H1 (cell line): Measurements from ENCODE around the gene GALNT17. TPM values are rescaled to one million over a fixed set of nuclear protein-coding genes. Genes with fewer than 3 reads are reported as not detected.

Experiments
- CTCF ChIA-PET: fragments of 300-600 bp; sonication (Branson Sonifier 250); formaldehyde crosslinking; loops from one replicate; lab custom pipeline; 2021; ENCODE audit not compliant: partially characterized antibody; lab: Charles Lee
- POLR2A ChIA-PET: fragments of 300-600 bp; sonication (Branson Sonifier 250); formaldehyde crosslinking; loops from one replicate; lab custom pipeline; 2021; ENCODE audit warnings: inconsistent platforms; ENCODE audit not compliant: partially characterized antibody; lab: Charles Lee
- DNase-seq, 2 experiments: peaks; one replicate each; pipeline versions ENCODE4 v3.0.0 to v3.0.0-alpha.2; 2010 to 2022; ENCODE audit warnings: low spot score in 2 of 2, low read depth in 1 of 2, mixed read lengths in 1 of 2
- FAIRE-seq: peaks from 2 replicates; lab custom pipeline; 2011; peaks lifted over from hg19 to GRCh38; lab: Jason Lieb, UNC
- H2AFZ ChIP-seq: 2 replicates; pipeline ENCODE4 v1.8.1; 2012; ENCODE audit warnings: low read length, inconsistent platforms
- H2AK5ac ChIP-seq: 2 replicates; pipeline ENCODE4 v1.6.1; 2013; ENCODE audit warnings: low read depth, low read length
- H2BK120ac ChIP-seq: replicated peaks from 2 replicates; pipeline ENCODE3; 2013; ENCODE audit warnings: low read depth, low read length, inconsistent platforms
- H2BK12ac ChIP-seq: 2 replicates; pipeline ENCODE4 v1.6.1; 2013; ENCODE audit warnings: low read depth, low read length
- H2BK15ac ChIP-seq: 2 replicates; pipeline ENCODE4 v1.6.1; 2013; ENCODE audit warnings: low read length
- H2BK20ac ChIP-seq: 2 replicates; pipeline ENCODE4 v1.6.1; 2013; ENCODE audit warnings: low read length
- H2BK5ac ChIP-seq: 2 replicates; pipeline ENCODE4 v1.6.1; 2013; ENCODE audit warnings: low read depth, low read length
- H3K14ac ChIP-seq: 2 replicates; pipeline ENCODE4 v1.6.1; 2013; ENCODE audit warnings: inconsistent platforms; ENCODE audit not compliant: insufficient read length
- H3K18ac ChIP-seq: 2 replicates; pipeline ENCODE4 v1.6.1; 2013; ENCODE audit warnings: low read length; ENCODE audit errors: extremely low read depth
- H3K23ac ChIP-seq: 2 replicates; pipeline ENCODE4 v1.6.1; 2013; ENCODE audit warnings: inconsistent platforms; ENCODE audit not compliant: insufficient read length
- H3K23me2 ChIP-seq: 2 replicates; pipeline ENCODE4 v1.6.1; 2013; ENCODE audit warnings: low read depth, low read length
- H3K27ac ChIP-seq: 2 replicates; pipeline ENCODE4 v1.6.1; 2011; ENCODE audit warnings: low read depth, low read length, inconsistent platforms
- H3K27me3 ChIP-seq, 4 experiments: replicated peaks in 1 of 4; 1 replicate in 1 of 4; 2 replicates in 3 of 4; pipeline versions ENCODE4 v1.6.1 to v1.8.1; 2011 to 2013; ENCODE audit warnings: low read length in 3 of 4, mild to moderate bottlenecking in 3 of 4, inconsistent platforms in 2 of 4, mixed read lengths in 2 of 4, moderate library complexity in 1 of 4; ENCODE audit not compliant: control insufficient read depth in 3 of 4, insufficient read depth in 3 of 4; ENCODE audit errors: extremely low read depth in 1 of 4
- H3K36me3 ChIP-seq, 4 experiments: 2 replicates each; pipeline versions ENCODE4 v1.6.1 to v1.8.1; 2011 to 2013; ENCODE audit warnings: mild to moderate bottlenecking in 4 of 4, low read length in 3 of 4, moderate library complexity in 2 of 4, control low read depth in 1 of 4, inconsistent platforms in 1 of 4; ENCODE audit not compliant: insufficient read depth in 4 of 4, control insufficient read depth in 2 of 4
- H3K4ac ChIP-seq: replicated peaks from 2 replicates; pipeline ENCODE3; 2013; ENCODE audit warnings: low read length, low read depth, mixed read lengths, inconsistent platforms; ENCODE audit not compliant: insufficient read length
- H3K4me1 ChIP-seq, 4 experiments: replicated peaks in 1 of 4; 1 replicate in 1 of 4; 2 replicates in 3 of 4; pipeline versions ENCODE4 v1.6.1 to v1.8.1; 2011 to 2013; ENCODE audit warnings: low read length in 3 of 4, inconsistent platforms in 2 of 4, mixed read lengths in 1 of 4; ENCODE audit not compliant: insufficient read depth in 4 of 4, control insufficient read depth in 3 of 4
- H3K4me2 ChIP-seq, 2 experiments: 2 replicates each; pipeline versions ENCODE4 v1.6.1 to v1.8.1; 2011 to 2013; ENCODE audit warnings: low read depth in 2 of 2, low read length in 2 of 2, control low read depth in 1 of 2, inconsistent platforms in 1 of 2, mild to moderate bottlenecking in 1 of 2; ENCODE audit not compliant: insufficient read depth in 1 of 2
- H3K4me3 ChIP-seq, 4 experiments: fragments of 200-600, 300-600 bp in 1 of 4; sonication (generic), shearing (Covaris generic), sonication (Bioruptor Twin) in 1 of 4; 2 replicates each; pipeline versions ENCODE4 v1.5.1 to v1.8.1; 2011 to 2016; ENCODE audit warnings: low read length in 4 of 4, low read depth in 3 of 4, control low read depth in 2 of 4, inconsistent platforms in 2 of 4, mild to moderate bottlenecking in 2 of 4, mixed read lengths in 1 of 4, moderate library complexity in 1 of 4; ENCODE audit not compliant: insufficient read depth in 2 of 4; ENCODE audit errors: extremely low read depth in 1 of 4
- H3K56ac ChIP-seq: replicated peaks from 2 replicates; pipeline ENCODE3; 2013; ENCODE audit warnings: low read depth, mild to moderate bottlenecking, mixed read lengths, low read length, inconsistent platforms; ENCODE audit not compliant: insufficient read length
- H3K79me1 ChIP-seq: 2 replicates; pipeline ENCODE4 v1.6.1; 2013; ENCODE audit warnings: low read depth, low read length, control low read depth
- H3K79me2 ChIP-seq, 2 experiments: 2 replicates each; pipeline versions ENCODE4 v1.6.1 to v1.8.1; 2012 to 2013; ENCODE audit warnings: low read length in 2 of 2, mild to moderate bottlenecking in 2 of 2, inconsistent platforms in 1 of 2; ENCODE audit not compliant: insufficient read depth in 2 of 2, control insufficient read depth in 1 of 2
- H3K9ac ChIP-seq, 4 experiments: replicated peaks in 1 of 4; 1 replicate in 1 of 4; 2 replicates in 3 of 4; pipeline versions ENCODE4 v1.6.1 to v1.8.1; 2011 to 2013; ENCODE audit warnings: low read depth in 3 of 4, low read length in 3 of 4, control low read depth in 2 of 4, mild to moderate bottlenecking in 2 of 4, moderate library complexity in 2 of 4, inconsistent platforms in 1 of 4; ENCODE audit errors: extremely low read depth in 1 of 4
- H3K9me3 ChIP-seq, 2 experiments: 2 replicates each; pipeline versions ENCODE4 v1.6.1 to v1.8.1; 2012 to 2013; ENCODE audit warnings: mild to moderate bottlenecking in 2 of 2, moderate library complexity in 2 of 2, control low read depth in 1 of 2, inconsistent platforms in 1 of 2, low read depth in 1 of 2, low read length in 1 of 2, mixed read lengths in 1 of 2; ENCODE audit not compliant: insufficient read depth in 2 of 2
- H4K20me1 ChIP-seq, 2 experiments: replicated peaks in 1 of 2; 2 replicates each; pipeline versions ENCODE3 to v1.8.1; 2011 to 2013; ENCODE audit warnings: inconsistent platforms in 2 of 2, low read length in 2 of 2, mild to moderate bottlenecking in 1 of 2; ENCODE audit not compliant: insufficient read depth in 2 of 2, control insufficient read depth in 1 of 2
- H4K5ac ChIP-seq: 2 replicates; pipeline ENCODE4 v1.6.1; 2013; ENCODE audit warnings: low read length, low read depth, mixed read lengths, inconsistent platforms; ENCODE audit not compliant: insufficient read length
- H4K8ac ChIP-seq: 2 replicates; pipeline ENCODE4 v1.8.0; 2013; ENCODE audit warnings: mild to moderate bottlenecking, moderate library complexity, low read length, inconsistent platforms; ENCODE audit not compliant: insufficient read depth; ENCODE audit errors: extremely low read depth
- H4K91ac ChIP-seq: replicated peaks from 2 replicates; pipeline ENCODE3; 2013; ENCODE audit warnings: low read length, mixed read lengths, inconsistent platforms; ENCODE audit not compliant: insufficient read length
- BACH1 ChIP-seq: IDR thresholded peaks from 2 replicates; pipeline ENCODE4 v1.6.1; 2012; ENCODE audit warnings: low read length, improper control_type of control experiment
- BCL11A ChIP-seq, 2 experiments: IDR thresholded peaks; one replicate each; pipeline ENCODE4 v1.6.1; 2011; ENCODE audit warnings: low read depth in 2 of 2, low read length in 2 of 2, mild to moderate bottlenecking in 2 of 2
- CBX5 ChIP-seq: fragments of 300-800, 300-1000 bp; sonication (generic); IDR thresholded peaks from 2 replicates; pipeline ENCODE4 v1.7.1; 2016; ENCODE audit warnings: antibody characterized with exemption, low read length, low read depth
- FOSL1 ChIP-seq: IDR thresholded peaks from 2 replicates; pipeline ENCODE4 v1.6.1; 2011; ENCODE audit warnings: mild to moderate bottlenecking, low read depth, low read length, moderate library complexity; ENCODE audit not compliant: insufficient read depth
- HDAC2 ChIP-seq, 2 experiments: fragments of 300-600 bp in 1 of 2; sonication (generic) in 1 of 2; IDR thresholded peaks; 2 replicates each; pipeline ENCODE4 v1.6.1; 2011 to 2012; ENCODE audit warnings: low read depth in 2 of 2, low read length in 2 of 2, mild to moderate bottlenecking in 2 of 2, moderate library complexity in 2 of 2, borderline replicate concordance in 1 of 2, inconsistent platforms in 1 of 2
- NRF1 ChIP-seq: IDR thresholded peaks from 2 replicates; pipeline ENCODE4 v1.6.1; 2011; ENCODE audit warnings: mild to moderate bottlenecking, low read depth, low read length, improper control_type of control experiment
- PHF8 ChIP-seq: fragments of 200-600 bp; sonication (generic); conservative IDR thresholded peaks from 2 replicates; pipeline ENCODE4 v1.7.1; 2012; ENCODE audit warnings: low read depth, mild to moderate bottlenecking, inconsistent platforms, low read length, moderate library complexity
- RXRA ChIP-seq: IDR thresholded peaks from 2 replicates; pipeline ENCODE4 v1.6.1; 2011; ENCODE audit warnings: low read depth, mild to moderate bottlenecking, low read length, moderate library complexity; ENCODE audit not compliant: insufficient read depth
- SAP30 ChIP-seq: fragments of 300-600 bp; sonication (generic); IDR thresholded peaks from 2 replicates; pipeline ENCODE4 v1.7.1; 2012; ENCODE audit warnings: low read length, moderate library complexity, mild to moderate bottlenecking, inconsistent platforms; ENCODE audit not compliant: insufficient read depth, insufficient replicate concordance
- SIRT6 ChIP-seq: IDR thresholded peaks from one replicate; pipeline ENCODE4 v1.7.1; 2012; ENCODE audit warnings: low read length, inconsistent platforms
- SP1 ChIP-seq: IDR thresholded peaks from 2 replicates; pipeline ENCODE4 v1.6.1; 2011; ENCODE audit warnings: low read depth, low read length
- SP4 ChIP-seq: IDR thresholded peaks from 2 replicates; pipeline ENCODE4 v1.6.1; 2012; ENCODE audit warnings: low read length, inconsistent platforms
- TAF7 ChIP-seq: optimal IDR thresholded peaks from 2 replicates; pipeline ENCODE3; 2011; ENCODE audit warnings: low read depth, mild to moderate bottlenecking, inconsistent platforms, low read length, moderate library complexity, borderline replicate concordance
- YY1 ChIP-seq: IDR thresholded peaks from 2 replicates; pipeline ENCODE4 v1.6.1; 2011; ENCODE audit warnings: low read depth, mild to moderate bottlenecking, low read length
- WGBS, 2 experiments: shearing (Covaris generic) in 1 of 2; methylation state at CpG; one replicate each; pipeline versions ENCODE4 v1.1.6 to v1.1.7; 2013 to 2015; ENCODE audit warnings: low lambda C conversion rate in 2 of 2, mixed read lengths in 2 of 2, inconsistent platforms in 1 of 2, low coverage in 1 of 2, missing lambda C conversion rate in 1 of 2; ENCODE audit not compliant: insufficient replicate concordance in 2 of 2, insufficient coverage in 1 of 2, insufficient read length in 1 of 2; ENCODE audit errors: extremely low coverage in 1 of 2, missing lambda C conversion rate in 1 of 2; 5-methylcytosine and 5-hydroxymethylcytosine counted together
- polyA plus RNA-seq, 7 experiments: library from polyadenylated mRNA; depleted of rRNA in 3 of 7; stranded (reverse) in 5 of 7; unstranded in 2 of 7; fragments of >200 nt in 5 of 7; fragments of 200-250 nt in 2 of 7; gene quantifications; 1 replicate in 5 of 7; 2 replicates in 1 of 7; 4 replicates in 1 of 7; pipeline versions ENCODE4 v1.2.1 to v1.2.3, GENCODE V29; 2011 to 2013; ENCODE audit warnings: missing spikeins in 2 of 7, mixed read lengths in 2 of 7
- total RNA-seq: library from RNA; stranded (reverse); fragmentation: NEBNext Ultra II Directional; extraction: Animal tissue kit (Norgen Biotek cat#: 25700); gene quantifications from 2 replicates; pipeline ENCODE4 v1.2.1, GENCODE V29; 2021

Gene GALNT17
- total and polyA plus RNA-seq, 2 of the 8 experiments (the other 6 are each of a cell fraction or from before 2014, with no cell fraction given): 37.7 to 47.0 TPM

- no peak overlapping the region; a peak in 1 of 7 replicates for H3K9ac ChIP-seq
- H3K9me3 ChIP-seq: no peaks in the 10 kb centered on the region
- 64% methylated on average over 7 of the region's 8 CpGs; no CpG with 5 or more reads in 1 of the 2 experiments for WGBS, 2 experiments
- H2BK20ac ChIP-seq: no peak overlapping the region
- H3K4me1 ChIP-seq: peaks cover 0 to 9% (median 5%) of the 10 kb centered on the region in 4 experiments; a peak in 5 of 7 replicates
- H3K23me2 ChIP-seq: no peaks in the 10 kb centered on the region
- H2BK5ac ChIP-seq: 0 out of 2 replicates have a peak overlapping the region, but pooled peaks have one; percentile 48
- H2BK120ac ChIP-seq: no peak overlapping the region
- ChIA-PET POLR2A (interaction anchor here (1.3 kb wide), 1 partner anchor 12 kb away, joined by 3 read pairs; no protein-coding TSS in a partner anchor), CTCF (interaction anchor here (0.6 to 1.6 kb wide), 3 partner anchors 12 to 47 kb away, joined by 3 to 4 read pairs (median 3); no protein-coding TSS in a partner anchor)
- no peaks in the 10 kb centered on the region for H3K79me1 ChIP-seq
- H2BK15ac ChIP-seq: no peak overlapping the region
- DNase-seq (no peak), FAIRE-seq (no peak)
- H3K23ac ChIP-seq: no peak overlapping the region
- no peak overlapping the region for H2AK5ac ChIP-seq
- no peak overlapping the region for H3K4me3 ChIP-seq
- no peak overlapping the region for H2AFZ ChIP-seq
- no peaks in the 10 kb centered on the region for H3K79me2 ChIP-seq
- peak overlapping the region; percentile 22 for H4K91ac ChIP-seq
- H4K20me1 ChIP-seq: no peaks in the 10 kb centered on the region
- H3K4me2 ChIP-seq: no peak overlapping the region
- H3K27ac ChIP-seq: no peak overlapping the region
- no peak overlapping the region for H4K8ac ChIP-seq
- H3K14ac ChIP-seq: no peak overlapping the region
- no peak overlapping the region for H3K4ac ChIP-seq
- H3K36me3 ChIP-seq: peaks cover 0 to 6% (median 2%) of the 10 kb centered on the region in 4 experiments; a peak in 3 of 8 replicates
- peak overlapping the region; percentile 17; the same call in 1 of the 2 replicates for H3K18ac ChIP-seq
- H3K56ac ChIP-seq: no peak overlapping the region
- no peak overlapping the region for H4K5ac ChIP-seq
- no peak overlapping the region for H2BK12ac ChIP-seq
- no peaks in the 10 kb centered on the region for H3K27me3 ChIP-seq
- TF ChIP-seq SAP30 (no peak), TAF7 (no peak), RXRA (no peak), SIRT6 (no peak), HDAC2 (IDR thresholded peaks at IDR 0.05; ENCODE audit: borderline replicate concordance in 1 of 2, low read depth in 2 of 2, low read length in 2 of 2) (no peak), FOSL1 (no peak), CBX5 (no peak), SP4 (no peak), NRF1 (no peak), YY1 (no peak), PHF8 (no peak), BCL11A (IDR thresholded peaks at IDR 0.05; ENCODE audit: low read depth in 2 of 2, low read length in 2 of 2) (no peak), SP1 (no peak), BACH1 (no peak)
These were observed 547.5 kb downstream of the GALNT17 start for GRCh38 chr7:71679480-71679879.
